HepG2 (cell line): Measurements from ENCODE around the gene TRPV5.

Experiments
- BCL3 ChIP-seq: sonication (generic); formaldehyde crosslinking; IDR thresholded peaks from 2 replicates; pipeline ENCODE4 v1.5.1; 2020; ENCODE audit warnings: mild to moderate bottlenecking, missing genetic modification reagents, moderate library complexity
- BHLHE40 ChIP-seq: IDR thresholded peaks from 2 replicates; pipeline ENCODE4 v1.6.1; 2011; ENCODE audit warnings: low read length, improper control_type of control experiment
- CTCF ChIP-seq: sonication (generic); formaldehyde crosslinking; IDR thresholded peaks from 2 replicates; pipeline ENCODE4 v1.5.0; 2020; ENCODE audit warnings: mild to moderate bottlenecking, missing genetic modification reagents, moderate library complexity
- E2F2 ChIP-seq: sonication (generic); formaldehyde crosslinking; IDR thresholded peaks from 2 replicates; pipeline ENCODE4 v1.4.0; 2020; ENCODE audit warnings: missing genetic modification reagents, borderline replicate concordance
- GABPA ChIP-seq, 2 experiments: IDR thresholded peaks; 2 replicates each; pipeline ENCODE4 v1.6.1; 2011 to 2016; ENCODE audit warnings: low read depth in 2 of 2, low read length in 1 of 2, missing biosample characterization in 1 of 2, missing genetic modification characterization in 1 of 2
- NCOA1 ChIP-seq: sonication (generic); formaldehyde crosslinking; IDR thresholded peaks from 2 replicates; pipeline ENCODE4 v1.9.0; 2021; ENCODE audit warnings: missing genetic modification reagents
- NFYB ChIP-seq: sonication (generic); formaldehyde crosslinking; IDR thresholded peaks from 2 replicates; pipeline ENCODE4 v1.4.0; 2020; ENCODE audit warnings: missing genetic modification reagents
- TAF1 ChIP-seq: sonication (generic); formaldehyde crosslinking; IDR thresholded peaks from 2 replicates; pipeline ENCODE4 v1.4.0; 2020; ENCODE audit warnings: missing genetic modification reagents
- ZBTB26 ChIP-seq: IDR thresholded peaks from 2 replicates; pipeline ENCODE4 v1.6.1; 2016; ENCODE audit warnings: missing compliant biosample characterization, missing genetic modification reagents, borderline replicate concordance
- ZNF124 ChIP-seq: sonication (generic); formaldehyde crosslinking; IDR thresholded peaks from 2 replicates; pipeline ENCODE4 v1.4.0; 2020; ENCODE audit warnings: missing genetic modification reagents
- ZNF761 ChIP-seq: sonication (generic); formaldehyde crosslinking; conservative IDR thresholded peaks from 2 replicates; pipeline ENCODE4 v1.4.0; 2020; ENCODE audit warnings: mild to moderate bottlenecking, missing genetic modification reagents

- TF ChIP-seq CTCF (CRISPR knock-in tag) (no peak), BHLHE40 (no peak), ZBTB26 (CRISPR knock-in tag) (no peak), TAF1 (CRISPR knock-in tag) (no peak), ZNF124 (CRISPR knock-in tag) (no peak), NCOA1 (CRISPR knock-in tag) (no peak), GABPA (IDR thresholded peaks at IDR 0.05; ENCODE audit: low read depth, low read length) (no peak), GABPA (CRISPR knock-in tag; IDR thresholded peaks at IDR 0.05; ENCODE audit: low read depth) (no peak), ZNF761 (no peak), E2F2 (CRISPR knock-in tag) (no peak), BCL3 (CRISPR knock-in tag) (no peak), NFYB (CRISPR knock-in tag) (no peak)
Measured at GRCh38 chr7:142910031-142910433, 23.5 kb downstream of the TRPV5 start.
